ENCODE measurements around the gene PRKCB.

The PRKCB gene

DNA sequence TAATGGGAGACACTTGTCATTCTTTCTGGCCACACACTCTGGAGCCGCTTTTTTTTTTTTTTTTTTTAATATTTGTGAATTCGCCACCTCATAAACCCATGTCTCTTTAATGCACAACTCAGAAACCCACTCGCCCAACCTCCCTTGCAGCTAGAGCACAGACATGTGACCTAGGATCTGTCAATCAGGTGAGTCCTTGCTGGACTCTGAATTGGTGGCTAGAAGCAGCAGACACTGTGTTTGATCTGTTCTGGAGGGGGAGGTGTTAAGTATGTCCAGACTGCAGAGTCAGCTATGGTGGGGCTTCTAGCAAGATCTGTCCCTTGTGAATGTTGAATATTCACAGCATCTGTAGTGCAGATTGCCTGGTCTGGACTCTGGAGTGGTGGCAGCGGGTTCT is 112.1 kb downstream of the PRKCB start:
- no peak for DNase-seq

DNA sequence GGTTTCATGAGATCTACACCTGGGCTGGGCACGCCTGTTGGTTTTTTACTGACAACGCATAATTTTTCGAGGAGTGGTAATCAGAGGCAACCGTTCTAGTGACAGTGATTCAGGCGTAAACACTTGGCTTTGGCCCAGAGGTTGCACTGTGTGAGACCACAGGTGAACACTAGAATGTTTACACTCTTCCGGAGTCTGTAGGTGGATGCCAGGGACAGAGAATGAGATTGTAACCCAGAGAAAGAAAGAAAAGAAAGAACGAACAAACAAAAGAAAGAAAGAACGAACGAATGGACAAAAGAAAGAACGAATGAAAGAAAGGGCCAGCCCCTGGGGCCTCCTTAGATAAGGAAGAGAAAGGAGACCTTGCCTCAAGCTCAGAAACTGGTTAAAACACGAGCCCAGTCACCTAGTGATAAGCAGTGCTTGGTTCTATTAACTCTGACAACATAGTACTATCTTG is 113.2 kb downstream of the PRKCB start:
- DNase-seq = no peak

DNA sequence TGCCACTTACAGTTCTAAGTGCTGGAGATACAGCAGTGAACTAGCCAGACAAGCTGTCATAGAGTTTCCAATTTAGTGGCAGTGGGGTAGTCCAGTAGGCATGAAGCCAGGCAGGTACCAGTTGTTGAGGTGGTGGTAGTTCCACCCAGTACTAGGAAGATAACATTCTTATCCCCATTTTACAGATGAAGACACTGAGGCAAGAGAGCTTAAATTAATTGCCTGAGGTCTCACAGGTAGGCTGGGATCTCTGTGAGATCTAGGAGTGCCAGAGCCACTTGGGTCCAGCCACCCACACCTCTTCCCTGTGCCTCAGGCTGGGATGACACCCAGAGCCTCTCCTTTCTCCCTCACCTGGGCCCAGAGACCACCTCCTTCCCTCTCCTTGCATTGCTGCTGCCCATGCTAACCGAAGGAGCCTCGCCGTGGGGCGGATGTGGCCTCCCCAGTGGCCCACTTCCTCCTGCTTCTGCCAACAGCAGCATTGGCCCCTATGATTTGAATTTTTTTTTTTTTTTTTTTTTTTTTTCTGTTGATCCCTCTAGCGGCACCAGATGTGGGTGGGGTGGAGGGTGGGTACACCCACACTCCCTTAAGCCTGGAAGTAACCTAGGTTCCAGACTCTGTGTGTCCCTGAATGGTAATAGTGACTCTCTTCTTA is 114.0 kb downstream of the PRKCB start:
- no peak for DNase-seq

DNA sequence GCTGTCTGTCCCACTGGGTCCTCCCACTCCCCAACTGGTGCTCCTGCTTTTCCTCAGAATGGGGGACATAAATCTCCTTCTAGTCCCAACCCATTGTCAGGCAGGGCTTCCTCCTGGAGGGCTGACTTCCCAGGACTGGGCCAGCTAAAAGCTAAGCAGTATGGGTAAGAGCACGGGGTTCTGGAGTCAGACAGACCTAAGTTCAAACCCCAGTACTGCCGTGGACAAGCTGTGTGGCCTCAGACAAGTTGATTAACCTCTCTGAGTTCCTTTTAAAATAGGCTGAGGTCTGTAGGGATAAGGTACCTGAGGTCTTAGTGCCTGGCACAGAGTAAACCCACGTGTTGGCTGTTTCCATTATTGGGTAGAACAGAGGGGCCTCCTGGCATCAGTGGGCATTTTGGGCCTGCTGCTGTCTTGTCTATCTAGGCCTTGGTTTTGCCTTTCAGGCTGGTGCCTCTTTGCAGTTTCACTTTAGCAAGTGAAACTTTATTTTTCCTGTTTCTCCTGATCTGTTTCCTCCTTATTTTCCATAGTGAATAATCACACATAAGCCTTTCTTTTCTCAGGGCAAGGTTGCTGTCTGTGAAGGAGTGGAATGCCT is 114.6 kb downstream of the PRKCB start:
- DNase-seq = no peak

DNA sequence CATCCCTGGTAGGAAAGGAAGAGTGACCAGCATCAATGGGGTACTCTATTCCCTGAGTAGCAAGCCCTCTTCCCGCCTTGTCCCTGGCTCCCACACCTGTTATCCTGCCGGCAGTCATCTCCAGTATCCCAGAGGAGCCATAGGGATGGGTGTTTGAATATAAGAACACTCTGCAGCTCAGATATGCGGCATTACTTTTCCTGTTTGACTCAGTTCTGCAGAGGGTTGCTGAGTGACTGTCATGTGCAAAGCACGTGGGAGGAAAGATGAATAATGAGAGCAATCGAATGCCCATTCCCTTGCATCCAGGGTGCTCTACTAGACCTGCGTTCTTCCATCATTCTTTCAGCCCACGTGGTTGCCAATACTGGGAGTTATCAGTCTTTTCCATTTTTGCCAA is 115.1 kb downstream of the PRKCB start:
- no peak for DNase-seq

DNA sequence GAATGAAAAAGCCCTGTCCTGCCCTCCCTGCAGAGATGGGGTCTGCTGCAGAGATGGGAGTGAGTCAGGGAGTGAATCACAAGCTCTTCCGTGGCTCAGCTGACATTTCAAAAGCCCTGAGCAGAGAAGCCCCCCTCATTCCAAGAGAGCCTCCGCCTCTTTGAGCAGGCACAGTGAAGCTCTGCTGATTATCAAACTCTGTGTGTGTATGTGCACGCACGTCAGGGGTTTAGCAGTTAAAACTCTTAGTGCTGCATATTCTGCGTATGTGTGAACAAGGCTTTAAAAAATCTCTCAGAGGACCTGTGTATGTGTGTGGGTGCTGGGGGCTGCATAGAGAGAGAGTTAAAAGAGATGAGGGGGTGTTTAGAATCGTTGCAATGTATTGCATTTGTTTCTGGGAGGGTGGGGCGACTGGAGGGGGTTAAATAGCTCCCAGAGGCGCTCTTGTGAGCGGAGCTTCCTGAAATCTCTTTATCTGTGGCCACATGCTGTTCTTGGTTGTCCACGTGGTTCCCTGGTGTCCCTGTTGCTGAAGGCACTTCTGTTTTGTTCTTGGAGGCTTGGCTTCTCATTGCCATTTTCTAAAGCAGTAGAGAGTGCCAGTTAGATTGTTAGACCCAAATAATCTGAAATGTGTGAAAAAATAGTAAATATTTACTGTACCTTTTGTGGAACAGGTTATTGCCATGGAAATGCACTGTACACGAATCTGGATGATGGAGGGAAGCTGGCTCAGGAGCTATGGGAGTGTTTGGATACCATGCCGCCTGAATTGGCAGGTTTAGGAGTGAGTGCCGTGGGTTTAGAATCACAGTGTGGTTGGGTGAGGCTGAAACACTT is 116.6 kb downstream of the PRKCB start:
- DNase-seq = no peak

DNA sequence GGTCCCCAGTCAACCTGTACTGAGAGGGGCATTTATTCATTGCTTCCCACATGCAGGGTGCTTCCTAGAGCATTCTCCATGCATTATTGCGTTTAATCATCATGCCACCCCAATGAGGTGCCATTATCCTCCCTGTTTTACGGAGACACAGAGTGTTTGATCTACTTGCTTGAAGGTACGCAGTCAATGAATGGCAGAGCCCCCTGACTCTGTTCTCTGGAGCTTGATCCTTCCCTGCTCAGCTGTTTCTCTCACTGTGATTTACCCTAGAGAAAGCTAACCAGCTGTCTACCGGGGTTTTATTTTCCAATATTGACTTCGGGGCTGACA is 117.2 kb downstream of the PRKCB start:
- no peak for DNase-seq

DNA sequence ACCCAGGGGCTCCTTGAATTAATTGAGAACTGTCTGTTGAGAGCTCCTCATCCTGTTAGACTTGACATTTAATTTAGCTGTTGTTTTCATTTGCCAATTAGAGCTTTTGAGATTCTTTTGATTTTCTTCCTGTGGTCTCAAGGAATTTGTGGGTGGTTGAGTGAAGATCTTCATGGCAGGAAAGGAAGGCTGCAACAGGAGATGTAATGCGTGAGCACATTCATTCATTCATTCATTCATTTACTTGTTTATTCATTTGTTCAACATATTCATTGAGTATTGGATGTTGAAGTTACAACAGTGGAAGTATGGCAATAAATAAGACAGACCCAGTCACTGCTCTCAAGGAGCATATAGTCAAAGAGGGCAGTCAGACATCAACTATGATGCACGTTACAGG is 117.7 kb downstream of the PRKCB start:
- DNase-seq = no peak

DNA sequence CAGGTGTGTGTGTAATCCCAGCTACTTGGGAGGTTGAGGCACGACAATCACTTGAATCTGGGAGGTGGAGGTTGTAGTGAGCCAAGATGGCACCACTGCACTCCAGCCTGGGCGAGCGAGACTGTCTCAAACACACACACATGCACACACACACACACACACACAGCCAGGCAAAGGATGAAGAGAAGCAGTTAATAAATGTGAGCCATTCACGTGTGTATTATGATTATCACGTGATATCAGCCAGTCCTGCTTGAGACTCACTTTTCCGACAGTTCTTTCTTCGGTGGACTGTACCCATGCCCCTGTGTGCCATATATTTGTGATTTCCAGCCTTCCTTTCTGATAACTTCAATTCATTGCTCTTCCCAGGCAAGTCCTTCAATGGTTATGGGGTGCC is 119.3 kb downstream of the PRKCB start:
- DNase-seq = no peak

DNA sequence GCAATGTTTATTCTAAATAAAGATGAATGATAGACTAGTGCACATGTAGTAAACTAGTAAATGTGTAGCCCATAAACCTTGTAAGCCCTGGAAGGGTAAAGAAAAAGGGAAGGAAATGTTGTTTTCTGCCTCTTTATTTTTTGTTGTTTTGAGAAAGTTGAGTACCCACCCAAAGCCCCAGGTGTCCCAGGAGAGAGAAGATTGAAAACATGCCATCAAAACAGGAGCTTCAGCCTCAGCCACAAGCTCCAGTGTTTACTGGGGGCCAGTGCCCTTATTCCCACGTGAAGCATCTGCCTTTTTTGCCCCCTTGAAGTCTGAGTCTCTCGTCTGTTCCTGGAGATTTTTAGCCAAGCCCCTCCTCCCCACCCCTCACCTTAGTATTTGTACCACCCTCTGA is 121.5 kb downstream of the PRKCB start:
- no peak for DNase-seq

DNA sequence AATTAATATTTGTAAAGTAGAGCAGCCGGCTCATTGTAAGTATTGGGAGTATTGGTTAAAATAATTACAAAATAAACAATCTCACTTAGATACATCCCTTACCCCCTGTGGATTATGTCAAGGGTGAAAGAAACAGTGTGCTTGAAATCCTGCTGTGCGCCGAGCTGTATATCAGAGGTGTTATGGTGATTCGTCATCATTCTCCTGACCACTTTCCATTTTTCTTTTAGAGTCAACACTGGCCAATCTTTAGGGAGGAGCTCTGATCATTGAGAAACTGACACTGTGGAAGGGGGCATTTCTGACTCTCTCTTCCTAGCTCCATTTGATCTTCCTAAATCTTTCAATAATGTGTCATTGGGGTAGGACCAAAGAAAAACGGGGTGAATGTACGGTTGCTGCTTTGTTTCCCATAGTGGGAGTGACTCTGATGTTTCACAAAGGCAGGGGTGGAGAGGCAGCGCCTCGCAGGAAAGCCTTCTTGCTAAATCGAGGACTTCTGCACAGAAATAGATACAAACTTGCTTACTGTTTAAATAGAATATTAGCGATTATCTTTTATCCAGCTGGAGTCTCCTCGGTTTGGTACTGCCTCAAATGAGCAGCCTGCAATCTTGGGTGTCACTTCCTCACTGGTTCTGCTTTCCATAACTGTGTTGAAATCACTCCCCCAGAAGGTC is 123.4 kb downstream of the PRKCB start:
- DNase-seq = no peak

DNA sequence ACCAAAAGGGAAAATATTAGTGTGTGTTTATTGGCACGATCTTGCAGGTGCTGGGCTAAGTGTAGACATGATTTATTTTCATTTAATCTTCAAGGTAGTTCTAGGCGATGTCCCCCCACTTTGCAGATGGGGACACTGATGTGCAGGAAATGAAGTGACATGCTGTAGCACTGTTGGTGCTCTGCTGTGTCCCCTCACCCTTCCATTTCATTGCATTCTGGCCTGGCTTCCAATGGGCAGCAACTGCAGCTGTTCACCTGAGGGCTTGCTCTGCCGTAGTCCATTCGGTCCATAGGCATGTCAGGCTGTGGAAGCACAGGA is 123.9 kb downstream of the PRKCB start:
- no peak for DNase-seq

DNA sequence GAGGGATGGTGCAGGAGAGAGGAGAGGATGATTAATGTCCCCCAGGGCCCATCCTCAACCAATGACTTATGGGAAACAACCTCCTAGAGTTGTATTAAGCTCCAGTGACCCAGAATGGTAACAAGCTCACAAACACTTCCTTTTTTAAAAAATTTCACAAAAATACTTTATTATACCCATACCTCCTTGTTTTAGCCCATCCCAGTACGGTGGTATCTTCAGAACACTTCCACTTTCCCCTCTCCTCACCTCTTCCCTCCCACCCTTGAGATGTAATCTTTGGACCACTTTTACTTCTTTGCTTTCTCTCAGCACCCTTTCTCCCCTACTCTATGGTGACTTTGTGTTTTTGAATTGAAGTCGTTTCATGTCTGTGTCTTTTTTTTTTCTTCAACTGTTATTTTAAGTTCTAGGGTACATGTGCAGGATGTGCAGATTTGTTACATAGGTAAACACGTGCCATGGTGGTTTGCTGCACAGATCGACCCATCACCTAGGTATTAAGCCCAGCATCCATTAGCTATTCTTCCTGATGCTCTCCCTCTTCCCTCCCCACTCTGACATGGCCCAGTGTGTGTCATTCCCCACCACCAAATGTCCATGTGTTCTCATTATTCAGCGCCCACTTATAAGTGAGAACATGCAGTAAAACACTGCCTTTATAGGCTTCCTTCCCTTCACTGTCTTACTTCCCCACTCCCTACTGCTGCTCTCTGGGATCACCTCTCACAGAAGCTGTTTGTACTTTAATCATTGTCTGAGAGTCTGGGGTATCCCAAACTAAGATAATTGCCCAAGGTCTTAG is 124.5 kb downstream of the PRKCB start:
- DNase-seq = no peak

DNA sequence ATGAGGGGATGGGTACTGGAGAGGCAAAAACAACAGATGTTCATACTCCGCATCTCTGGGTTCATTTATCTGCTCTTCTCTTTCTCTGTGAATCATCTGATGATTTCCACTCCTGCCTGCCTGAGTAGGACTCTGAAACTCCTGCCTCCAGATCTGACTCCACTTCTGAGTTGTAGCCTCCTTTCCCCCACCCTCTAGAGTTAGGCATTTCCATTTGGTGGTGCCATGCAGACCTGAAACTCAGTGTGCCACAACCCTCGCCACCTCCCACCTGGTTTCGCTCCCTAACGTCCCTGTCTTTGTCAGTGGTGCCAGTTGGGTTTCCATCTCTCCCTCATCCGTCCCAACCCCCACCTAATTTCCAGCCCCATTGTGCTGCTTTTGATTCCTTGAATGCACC is 126.2 kb downstream of the PRKCB start:
- no peak for DNase-seq

DNA sequence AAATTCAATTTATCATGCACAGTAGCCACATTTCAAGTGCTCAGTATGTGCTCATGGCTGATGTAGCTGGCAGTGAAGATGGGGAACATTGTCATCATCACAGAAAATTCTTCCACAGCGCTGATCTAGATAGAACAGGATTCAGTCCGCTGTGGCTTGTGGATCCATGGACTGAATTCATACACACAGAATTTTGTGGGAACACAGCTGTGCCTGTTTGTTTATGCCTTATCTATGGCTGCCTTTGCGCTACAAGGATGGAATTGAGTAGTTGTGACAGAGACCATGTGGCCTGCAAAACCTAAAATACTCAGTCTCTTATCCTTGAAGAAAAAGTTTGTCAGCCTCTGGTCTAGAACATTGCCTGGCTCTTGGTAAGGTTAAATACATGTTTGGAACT is 128.4 kb downstream of the PRKCB start:
- DNase-seq = no peak

DNA sequence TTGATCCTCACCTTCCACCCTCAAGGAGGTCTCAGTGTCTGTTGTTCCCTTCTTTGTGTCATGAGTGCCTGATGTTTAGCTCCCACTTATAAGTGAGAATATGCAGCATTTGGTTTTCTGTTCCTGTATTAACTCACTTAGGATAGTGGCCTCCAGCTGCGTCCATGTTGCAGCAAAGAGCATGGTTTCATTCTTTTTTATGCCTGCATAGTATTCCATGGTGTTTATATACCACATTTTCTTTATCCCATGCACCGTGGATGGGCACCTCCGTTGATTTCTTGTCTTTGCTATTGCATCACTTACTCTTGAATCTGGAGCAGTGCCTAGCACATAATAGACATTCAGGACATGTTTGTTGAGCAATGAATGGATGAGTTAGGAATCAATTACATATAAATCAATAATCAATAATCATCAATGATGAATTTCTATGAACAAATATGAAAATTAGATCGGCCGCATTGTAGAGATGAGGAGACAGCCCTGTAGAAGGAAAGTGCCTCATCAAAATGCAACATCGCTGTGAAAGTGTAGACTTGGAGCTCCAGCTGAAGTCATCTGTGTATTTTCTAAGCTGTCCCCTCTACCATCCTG is 129.5 kb downstream of the PRKCB start:
- DNase-seq = no peak

DNA sequence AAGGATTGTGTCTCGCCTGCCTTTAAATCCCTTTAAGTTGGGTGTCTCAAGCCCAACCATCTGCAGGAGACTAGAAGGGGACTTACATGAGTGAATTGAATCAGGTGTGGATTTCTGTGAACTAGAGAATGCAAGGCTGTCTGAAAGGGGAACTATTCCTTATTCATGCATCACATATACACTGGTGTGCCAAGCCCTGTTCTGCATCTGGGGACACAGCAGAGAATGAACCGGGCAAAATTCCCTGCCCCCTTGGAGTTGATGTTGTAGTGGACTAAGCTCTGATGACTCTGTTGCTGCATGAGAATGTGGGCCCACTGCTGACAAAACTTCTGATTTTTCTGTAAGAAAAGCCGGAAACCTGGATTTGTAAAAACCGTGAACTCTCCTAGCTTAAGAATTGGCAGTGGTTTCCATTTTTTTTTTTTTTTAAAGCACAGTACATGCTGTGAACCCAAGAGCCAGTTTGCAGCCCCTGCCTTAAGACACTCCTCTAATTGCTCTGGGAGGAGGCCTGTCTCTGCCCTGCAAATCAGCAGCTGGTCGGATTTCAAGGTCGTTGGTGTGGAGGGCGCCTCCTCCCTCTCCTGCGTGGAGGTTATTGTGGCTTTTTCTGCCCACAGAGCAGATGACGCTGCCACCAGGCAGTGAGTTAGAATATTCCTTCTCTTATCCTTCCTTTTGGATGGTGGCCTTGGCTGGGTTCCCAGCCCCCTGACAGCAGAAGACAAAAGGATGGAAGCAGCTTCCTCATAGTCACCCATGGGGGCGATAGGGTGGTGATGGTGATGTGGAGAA is 131.0 kb downstream of the PRKCB start:
- DNase-seq = no peak

DNA sequence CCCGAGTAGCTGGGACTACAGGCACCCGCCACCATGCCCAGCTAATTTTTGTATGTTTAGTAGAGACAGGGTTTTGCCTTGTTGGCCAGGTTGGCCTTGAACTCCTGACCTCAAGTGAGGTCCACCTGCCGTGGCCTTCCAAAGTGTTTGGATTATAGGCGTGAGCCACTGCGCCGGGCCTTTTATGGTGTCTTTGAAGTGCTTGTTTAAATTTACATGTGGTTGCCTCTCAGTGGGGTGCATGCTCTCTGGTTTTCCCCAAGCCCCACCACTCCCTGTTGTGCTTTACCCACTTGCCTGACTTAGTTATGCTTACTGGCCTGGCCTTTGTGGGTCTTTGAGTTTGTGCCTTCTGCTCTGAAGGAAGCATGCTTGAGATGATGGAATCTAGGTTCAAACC is 132.0 kb downstream of the PRKCB start:
- no peak for DNase-seq

DNA sequence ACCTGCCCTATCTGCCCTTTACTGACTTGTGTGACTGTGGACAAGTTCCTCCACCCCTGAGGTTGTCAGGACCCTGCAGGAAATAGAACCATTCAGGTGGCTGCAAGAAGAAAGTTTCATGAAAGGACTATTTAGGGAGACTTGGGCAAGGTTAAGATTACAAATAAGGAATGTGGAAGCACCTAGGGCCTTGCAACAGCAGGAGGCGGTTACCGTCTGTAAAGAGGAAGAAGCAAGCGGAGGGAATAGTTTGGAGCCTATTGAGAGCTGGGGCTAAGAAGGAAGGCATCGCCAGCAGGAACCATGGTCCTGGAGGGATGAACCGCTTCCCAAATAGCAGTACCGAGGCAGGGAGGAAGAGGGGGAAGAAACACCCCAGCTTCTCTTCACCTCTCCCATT is 132.4 kb downstream of the PRKCB start:
- no peak for DNase-seq

DNA sequence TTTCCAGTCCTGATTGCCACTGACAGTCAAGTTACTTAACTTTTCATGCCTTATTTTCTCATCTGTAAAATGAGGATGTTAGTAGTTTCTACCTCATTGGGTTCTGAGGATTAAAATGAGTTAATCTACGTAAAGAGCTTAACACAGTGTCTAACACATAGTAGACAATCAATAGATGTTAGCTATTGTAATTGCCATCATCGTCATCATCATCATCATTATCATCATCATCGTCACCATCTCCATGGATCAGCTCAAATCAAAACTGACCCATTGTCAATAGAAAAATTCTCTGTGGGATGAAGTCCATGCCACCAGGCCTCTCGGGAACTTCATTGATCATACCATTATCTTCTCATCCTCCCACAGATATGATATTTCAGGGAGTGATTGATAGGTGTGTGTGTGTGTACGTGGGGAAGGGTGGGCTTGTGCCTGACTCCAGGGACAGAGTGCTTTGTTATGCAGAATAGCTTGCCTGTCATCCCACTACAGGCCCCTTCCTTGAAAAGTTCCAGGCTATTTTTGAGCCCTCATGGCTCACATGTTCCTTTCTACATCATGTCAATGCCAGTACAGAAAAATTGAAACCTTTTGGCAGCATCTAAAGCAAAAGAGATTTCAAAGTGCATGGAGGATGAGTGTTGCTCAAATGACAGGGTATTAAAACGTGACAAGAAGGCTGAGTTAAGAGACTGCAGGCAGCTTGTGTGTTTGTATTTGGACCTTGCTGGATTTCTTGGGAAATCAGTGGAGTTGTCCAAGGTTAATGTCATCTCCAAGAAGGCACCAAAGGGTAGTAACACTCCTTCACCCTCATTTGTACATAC is 133.9 kb downstream of the PRKCB start:
- no peak for DNase-seq

DNA sequence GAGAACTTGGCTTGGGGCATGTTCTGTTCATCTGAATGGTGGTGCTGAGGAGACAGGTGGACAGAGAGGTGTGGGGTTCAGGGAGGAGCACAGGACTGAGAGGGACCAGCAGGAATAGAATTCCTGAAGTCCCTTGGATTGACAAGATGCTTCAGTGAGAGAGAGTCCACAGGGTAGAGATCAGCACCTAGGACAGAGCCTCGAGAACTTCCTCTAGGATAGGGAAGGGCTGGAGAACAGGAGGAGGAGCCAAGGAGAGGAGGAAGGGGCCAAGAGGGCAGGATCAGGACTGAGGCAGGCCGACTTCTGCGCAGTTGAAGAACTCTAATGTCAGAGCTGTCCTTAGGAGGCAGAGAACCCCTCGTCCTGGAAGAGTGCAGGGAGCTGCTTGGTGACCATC is 138.4 kb downstream of the PRKCB start:
- no peak for DNase-seq
